Duodenal mucosa (tissue), 2 donors: Measurements from ENCODE around the gene SLAIN1.

Experiments
- H3K27ac ChIP-seq: one replicate; pipeline ENCODE4 v1.7.0; 2013; ENCODE audit warnings: low read depth, low read length
- H3K27me3 ChIP-seq, 2 donors: one replicate each; pipeline ENCODE4 v1.7.0; 2013; ENCODE audit warnings: low read length in 2 of 2, control low read depth in 1 of 2; ENCODE audit not compliant: insufficient read depth in 2 of 2, control insufficient read depth in 1 of 2
- H3K36me3 ChIP-seq, 2 donors: one replicate each; pipeline ENCODE4 v1.7.0; 2013; ENCODE audit warnings: low read length in 2 of 2, control low read depth in 1 of 2; ENCODE audit not compliant: insufficient read depth in 2 of 2, control insufficient read depth in 1 of 2
- H3K4me1 ChIP-seq, 2 donors: one replicate each; pipeline ENCODE4 v1.7.0; 2013; ENCODE audit warnings: low read length in 2 of 2, control low read depth in 1 of 2; ENCODE audit not compliant: insufficient read depth in 2 of 2, control insufficient read depth in 1 of 2
- H3K4me3 ChIP-seq, 2 donors: one replicate each; pipeline ENCODE4 v1.7.0; 2013; ENCODE audit warnings: low read length in 2 of 2, low read depth in 1 of 2
- H3K9ac ChIP-seq, 2 donors: one replicate each; pipeline ENCODE4 v1.7.0; 2013; ENCODE audit warnings: low read length in 2 of 2, low read depth in 1 of 2
- H3K9me3 ChIP-seq, 2 donors: one replicate each; pipeline ENCODE4 v1.7.0; 2013; ENCODE audit warnings: low read length in 2 of 2, control low read depth in 1 of 2; ENCODE audit not compliant: control insufficient read depth in 1 of 2

The SLAIN1 gene

DNA sequence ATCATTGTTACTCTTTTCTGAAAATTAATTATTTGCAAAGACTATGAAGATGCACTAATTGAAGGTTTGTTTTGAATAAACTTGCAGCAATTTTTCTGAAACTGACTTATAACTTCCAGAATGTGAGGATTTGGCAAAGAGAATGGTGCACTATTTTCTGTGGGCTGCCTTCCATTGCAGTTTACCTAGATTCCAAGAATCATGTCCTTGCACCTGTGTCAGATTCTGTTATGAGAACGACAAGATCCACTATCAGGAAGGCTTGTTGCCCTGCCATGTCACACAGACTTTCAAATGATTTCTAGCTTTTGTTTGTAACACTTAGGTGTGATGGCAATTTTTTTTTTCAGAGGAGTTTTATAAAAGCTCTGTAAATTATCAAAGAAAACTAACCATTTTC is 5.6 kb upstream of the SLAIN1 start:
- H3K4me3 ChIP-seq: no peak overlapping the region
- H3K36me3 ChIP-seq: no peaks in the 10 kb centered on the region
- H3K27me3 ChIP-seq: peaks cover under 1 to 8% of the 10 kb centered on the region in 2 donors
- no peaks in the 10 kb centered on the region for H3K9me3 ChIP-seq
- no peak overlapping the region for H3K9ac ChIP-seq
- H3K27ac ChIP-seq: no peak overlapping the region
- peaks cover 0 to 5% of the 10 kb centered on the region in 2 donors for H3K4me1 ChIP-seq

DNA sequence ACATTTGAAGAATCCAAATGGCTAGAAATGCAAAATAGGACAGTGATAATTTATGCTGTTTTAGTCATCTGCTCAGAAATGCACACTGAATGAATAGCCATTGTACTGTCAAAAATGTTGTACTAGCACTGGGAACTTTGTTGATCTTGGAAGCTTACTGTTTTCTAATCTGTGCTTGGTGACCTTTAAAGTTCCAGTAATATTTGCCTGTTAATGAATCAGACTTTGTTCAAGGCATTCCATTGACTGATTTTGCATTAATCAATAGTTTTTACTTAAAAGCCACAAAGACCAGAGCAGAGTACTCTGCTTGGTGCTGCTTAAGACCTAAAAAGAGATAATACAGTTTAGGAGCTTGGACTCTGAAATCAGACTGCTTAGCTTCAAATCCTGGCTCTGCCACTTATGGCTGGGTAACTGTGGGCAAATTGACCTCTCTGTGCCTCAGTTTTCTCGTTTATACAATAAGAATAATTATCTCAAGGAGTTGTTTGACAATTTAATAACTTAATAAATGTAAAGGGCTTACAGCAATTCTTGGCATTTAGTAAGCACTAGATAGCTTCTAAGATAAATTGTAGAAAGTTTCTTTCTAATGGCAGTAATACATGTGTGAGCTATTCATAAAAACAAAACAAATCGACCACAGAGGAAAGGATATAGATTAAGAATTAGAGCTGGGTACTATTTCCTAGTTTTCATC is 4.6 kb upstream of the SLAIN1 start:
- no peak overlapping the region for H3K4me3 ChIP-seq
- H3K9me3 ChIP-seq: no peaks in the 10 kb centered on the region
- H3K4me1 ChIP-seq: peaks cover 0 to 5% of the 10 kb centered on the region in 2 donors
- H3K36me3 ChIP-seq: no peaks in the 10 kb centered on the region
- no peak overlapping the region for H3K27ac ChIP-seq
- H3K27me3 ChIP-seq: peaks cover 3 to 11% of the 10 kb centered on the region in 2 donors
- H3K9ac ChIP-seq: no peak overlapping the region

- no peaks in the 10 kb centered on the region for H3K36me3 ChIP-seq
- H3K4me1 ChIP-seq: peaks cover 0 to 5% of the 10 kb centered on the region in 2 donors
- peaks cover 3 to 11% of the 10 kb centered on the region in 2 donors for H3K27me3 ChIP-seq
- H3K27ac ChIP-seq: no peak overlapping the region
- H3K9ac ChIP-seq: no peak overlapping the region
- no peaks in the 10 kb centered on the region for H3K9me3 ChIP-seq
- H3K4me3 ChIP-seq: no peak overlapping the region
Measured at GRCh38 chr13:77693449-77693940, 4.0 kb upstream of the SLAIN1 start.

DNA sequence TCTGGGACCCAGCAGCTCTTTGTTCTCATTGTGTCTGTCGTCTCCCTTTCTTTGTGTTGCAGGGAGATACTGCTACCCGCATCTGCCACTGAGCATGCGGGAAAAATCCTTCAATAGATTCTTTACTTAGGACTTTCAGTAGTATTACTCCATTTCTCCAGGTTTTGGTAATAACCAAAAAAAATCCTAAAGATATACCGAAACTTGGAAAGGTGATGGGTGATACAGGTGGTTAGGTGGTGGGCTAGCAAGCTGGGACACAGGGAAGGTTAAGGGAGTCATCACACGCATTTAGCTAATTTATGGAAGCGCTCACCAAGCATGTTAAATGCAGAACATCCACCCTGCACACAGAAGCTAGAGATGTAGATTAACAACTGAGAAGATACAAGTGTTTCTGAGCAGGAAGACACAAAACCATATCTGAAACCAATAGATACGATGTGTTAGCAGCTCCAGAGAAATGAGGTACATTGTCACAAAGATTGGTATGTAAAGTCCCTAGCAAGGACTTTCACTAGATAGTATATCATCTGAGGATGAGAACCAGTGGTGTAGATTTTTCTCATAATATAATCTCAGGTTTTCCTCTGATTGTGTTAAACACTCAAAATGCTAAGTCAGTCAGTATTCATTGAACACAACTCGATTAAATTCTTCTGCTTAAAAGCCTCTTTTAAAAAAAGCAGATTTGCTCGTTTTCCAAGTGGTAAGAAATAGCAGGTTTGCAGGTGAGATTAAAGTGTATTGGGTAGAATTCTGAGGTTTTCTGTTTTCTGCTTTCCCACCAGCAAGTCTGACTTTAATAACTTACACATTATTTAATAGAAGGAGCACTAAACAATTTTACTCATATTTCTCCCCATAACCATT is 1.2 kb upstream of the SLAIN1 start:
- H3K4me1 ChIP-seq: peaks cover 10 to 13% of the 10 kb centered on the region in 2 donors
- no peaks in the 10 kb centered on the region for H3K9me3 ChIP-seq
- no peak overlapping the region for H3K27ac ChIP-seq

GRCh38 chr13:77696879-77697216 is 639 bp upstream of the SLAIN1 start:
- H3K27me3 ChIP-seq: peaks cover 3 to 20% of the 10 kb centered on the region in 2 donors
- H3K9me3 ChIP-seq: no peaks in the 10 kb centered on the region
- H3K36me3 ChIP-seq: no peaks in the 10 kb centered on the region
- H3K4me1 ChIP-seq: peaks cover 10 to 13% of the 10 kb centered on the region in 2 donors
- H3K4me3 ChIP-seq: peak overlapping the region; percentile 63 to 75
- H3K9ac ChIP-seq: peak overlapping the region in 1 of 2 donors; percentile 8
- H3K27ac ChIP-seq: no peak overlapping the region

More for the DNA sequence above, 1.2 kb upstream of the SLAIN1 start:
- Histone ChIP-seq H3K36me3 (no peaks in the 10 kb centered on the region), H3K27me3 (peaks cover 3 to 20% of the 10 kb centered on the region in 2 donors), H3K9ac (no peak overlapping the region), H3K4me3 (peak overlapping the region in 1 of 2 donors; percentile 75)

GRCh38 chr13:77698201-77699058 is 943 bp downstream of the SLAIN1 start:
- Histone ChIP-seq H3K4me3 (peak overlapping the region; percentile 72 to 89), H3K9me3 (no peaks in the 10 kb centered on the region), H3K9ac (peak overlapping the region; percentile 12 to 28), H3K27me3 (peaks cover 3 to 20% of the 10 kb centered on the region in 2 donors), H3K36me3 (no peaks in the 10 kb centered on the region), H3K27ac (no peak overlapping the region), H3K4me1 (peaks cover 10 to 13% of the 10 kb centered on the region in 2 donors)

DNA sequence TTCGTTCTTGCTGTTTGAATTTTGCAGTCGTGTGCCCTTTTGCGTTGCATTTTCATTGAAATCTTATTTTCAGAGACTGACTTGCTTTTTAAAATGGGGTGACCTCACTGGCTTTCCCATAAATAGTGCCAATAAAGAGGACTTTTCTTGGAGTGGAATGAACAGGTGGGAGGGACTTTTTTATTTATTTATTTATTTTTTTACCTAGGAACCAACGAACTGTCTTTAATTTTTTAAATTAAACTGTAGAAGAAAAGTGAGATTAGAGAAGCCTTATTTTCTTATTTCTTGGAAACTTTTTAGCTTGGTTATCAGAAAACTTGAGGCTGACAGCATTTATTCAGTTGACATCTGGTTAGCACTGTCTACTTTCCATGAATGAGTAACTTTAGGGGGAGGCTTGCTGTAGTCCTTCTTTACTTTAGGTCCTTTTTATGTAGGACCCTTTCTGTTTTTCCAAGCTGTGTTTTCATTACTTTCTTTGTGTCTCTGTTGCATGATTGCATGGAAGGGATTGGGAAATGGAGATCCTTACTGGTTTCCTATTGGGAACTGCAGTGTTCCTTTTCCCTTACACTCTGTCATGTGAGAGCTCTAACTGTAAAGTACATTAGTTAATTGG is 1.7 kb downstream of the SLAIN1 start:
- no peaks in the 10 kb centered on the region for H3K9me3 ChIP-seq
- peaks cover 3 to 20% of the 10 kb centered on the region in 2 donors for H3K27me3 ChIP-seq
- no peak overlapping the region for H3K27ac ChIP-seq
- peak overlapping the region; percentile 12 to 28 for H3K9ac ChIP-seq
- H3K4me1 ChIP-seq: peaks cover 10 to 13% of the 10 kb centered on the region in 2 donors
- no peaks in the 10 kb centered on the region for H3K36me3 ChIP-seq
- peak overlapping the region; percentile 72 to 89 for H3K4me3 ChIP-seq

GRCh38 chr13:77701305-77701704 is 3.8 kb downstream of the SLAIN1 start:
- peaks cover 3 to 16% of the 10 kb centered on the region in 2 donors for H3K27me3 ChIP-seq
- peaks cover 5 to 13% of the 10 kb centered on the region in 2 donors for H3K4me1 ChIP-seq
- no peak overlapping the region for H3K9ac ChIP-seq
- H3K27ac ChIP-seq: no peak overlapping the region
- no peaks in the 10 kb centered on the region for H3K9me3 ChIP-seq
- no peaks in the 10 kb centered on the region for H3K36me3 ChIP-seq
- no peak overlapping the region for H3K4me3 ChIP-seq

DNA sequence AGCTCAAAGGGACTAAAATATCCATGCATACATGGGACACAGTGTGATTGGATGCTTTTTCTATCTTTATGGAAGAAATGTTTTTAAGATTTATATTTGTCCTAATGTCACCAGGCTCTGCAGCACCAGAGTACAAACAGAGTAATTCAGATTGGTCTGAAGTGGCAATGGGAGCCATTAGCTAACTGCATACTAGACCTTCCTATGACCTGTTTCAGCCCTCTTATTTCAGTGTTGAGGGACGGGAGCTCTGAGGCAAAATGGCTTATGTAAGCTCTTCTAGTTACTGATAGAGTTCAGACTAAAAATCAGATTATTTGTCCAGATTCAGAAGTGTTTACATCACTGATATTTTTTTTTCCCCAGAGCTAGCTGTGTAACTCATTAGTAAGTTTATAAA is 4.9 kb downstream of the SLAIN1 start:
- peaks cover 5 to 13% of the 10 kb centered on the region in 2 donors for H3K4me1 ChIP-seq
- no peak overlapping the region for H3K9ac ChIP-seq
- peaks cover 0 to 10% of the 10 kb centered on the region in 2 donors for H3K27me3 ChIP-seq
- no peak overlapping the region for H3K27ac ChIP-seq
- H3K9me3 ChIP-seq: no peaks in the 10 kb centered on the region
- no peaks in the 10 kb centered on the region for H3K36me3 ChIP-seq
- no peak overlapping the region for H3K4me3 ChIP-seq
